GM21526 (cell line): ENCODE data around the gene PIAS1.
"Not testable (repeated sequence)": the region's sequence is repeated elsewhere in the genome, so short reads cannot be mapped to it uniquely, and the experiment has no call there.

Source experiments
- ATAC-seq: cut with Tn5 transposase; IDR thresholded peaks from one replicate; pipeline ENCODE4 v1.9.1; 2021; ENCODE audit warnings: moderate library complexity; ENCODE audit not compliant: unreplicated experiment, low FRiP score

Gene PIAS1

DNA sequence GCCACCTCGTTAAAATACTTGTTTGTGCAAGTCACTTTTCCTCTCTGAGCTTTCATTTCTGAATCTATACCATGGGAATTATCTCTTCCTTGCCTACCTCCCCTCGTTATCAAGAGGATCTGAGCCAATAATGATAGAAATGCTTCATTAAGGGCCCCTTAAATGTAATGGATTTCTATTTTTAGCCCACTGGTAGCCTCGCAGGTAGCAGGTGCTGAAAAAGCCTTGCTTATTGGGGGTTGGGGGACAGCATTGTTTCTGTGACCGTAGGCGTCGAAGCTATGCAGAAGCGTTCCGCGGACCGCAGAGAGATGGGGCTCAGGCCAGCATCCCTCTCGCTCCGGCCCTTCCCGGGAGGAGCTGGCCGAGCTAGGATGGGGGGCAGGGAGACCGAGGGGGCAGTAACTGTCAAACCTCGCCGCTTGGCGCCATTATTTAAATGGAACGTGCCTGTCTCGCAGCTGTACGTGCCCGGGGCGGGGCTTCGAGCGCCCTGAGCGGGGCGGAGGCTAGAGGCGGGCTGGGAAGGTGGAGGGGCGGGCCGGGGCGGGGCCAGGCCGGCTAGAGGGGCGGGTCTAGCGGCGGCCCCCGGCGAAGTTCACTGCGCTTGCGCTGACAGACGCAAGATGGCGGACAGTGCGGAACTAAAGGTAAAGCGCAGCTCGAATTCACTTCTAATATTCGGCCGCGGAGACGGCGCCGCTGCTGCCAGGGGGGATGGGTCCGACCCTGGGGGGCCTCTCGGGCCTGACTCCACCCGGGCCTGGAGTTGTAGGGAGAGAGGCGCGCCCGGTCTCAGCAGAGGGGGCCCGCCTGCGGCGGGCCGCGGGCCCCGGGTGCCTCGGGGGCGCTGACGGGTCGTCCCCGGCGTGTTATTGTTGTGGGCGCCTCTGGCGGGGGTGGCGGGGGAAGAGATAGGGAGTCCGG is at the start of gene PIAS1:
PIAS1 (plus strand) TSS at position 615 of the 927 bp plus-strand sequence; CDS start at position 627, 12 bp downstream.
- peak; percentile 79 for ATAC-seq

DNA sequence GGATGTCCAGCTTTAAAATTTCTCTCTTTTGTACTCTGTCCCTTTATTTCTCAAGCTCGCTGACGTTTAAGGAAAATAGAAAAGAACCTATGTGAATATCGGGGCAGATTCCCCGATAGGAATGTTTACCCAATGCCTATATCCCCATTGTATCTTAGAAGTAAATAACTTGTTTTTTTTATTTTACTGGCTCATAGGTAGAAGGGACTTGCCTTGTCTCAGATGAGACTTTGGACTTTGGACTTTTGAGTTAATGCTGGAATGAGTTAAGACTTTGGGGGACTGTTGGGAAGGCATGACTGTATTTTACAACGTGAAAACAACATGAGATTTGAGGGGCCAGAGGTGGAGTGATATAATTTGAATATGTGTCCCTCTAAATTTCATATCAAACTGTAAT is 46.5 kb upstream of the PIAS1 start:
- not testable (repeated sequence) for ATAC-seq

DNA sequence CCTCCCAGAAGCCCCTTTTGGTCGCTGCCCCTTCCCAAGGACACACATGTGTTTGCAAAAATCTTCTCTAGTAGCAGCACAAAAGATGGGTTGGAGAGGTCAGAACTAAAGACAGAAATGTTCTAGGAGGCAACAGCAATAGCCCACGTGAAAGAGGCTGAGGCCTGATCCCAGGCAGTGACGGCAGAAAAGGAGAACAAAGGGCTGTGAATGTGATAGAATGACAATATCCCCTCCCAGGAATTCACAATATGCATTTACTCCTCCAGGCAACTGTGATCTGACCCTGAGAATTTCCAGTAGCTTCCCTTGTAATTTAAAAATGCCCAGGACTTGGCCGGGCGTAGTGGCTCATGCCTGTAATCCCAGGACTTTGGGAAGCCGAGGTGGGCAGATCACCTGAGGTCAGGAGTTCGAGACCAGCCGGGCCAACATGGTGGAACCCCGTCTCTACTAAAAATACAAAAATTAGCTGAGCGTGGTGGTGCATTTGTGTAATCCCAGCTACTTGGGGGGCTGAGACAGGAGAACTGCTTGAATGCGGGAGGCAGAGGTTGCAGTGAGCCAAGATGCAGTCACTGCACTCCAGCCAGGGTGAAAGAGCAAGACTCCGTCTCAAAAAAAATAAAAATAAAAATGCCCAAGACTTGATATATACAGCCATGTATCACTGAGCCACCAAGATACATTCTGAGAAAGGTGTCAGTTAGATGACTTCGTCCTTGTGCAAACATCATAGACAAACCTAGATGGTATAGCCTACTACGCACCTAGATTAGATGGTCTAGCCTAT is 43.6 kb upstream of the PIAS1 start:
- no peak for ATAC-seq

DNA sequence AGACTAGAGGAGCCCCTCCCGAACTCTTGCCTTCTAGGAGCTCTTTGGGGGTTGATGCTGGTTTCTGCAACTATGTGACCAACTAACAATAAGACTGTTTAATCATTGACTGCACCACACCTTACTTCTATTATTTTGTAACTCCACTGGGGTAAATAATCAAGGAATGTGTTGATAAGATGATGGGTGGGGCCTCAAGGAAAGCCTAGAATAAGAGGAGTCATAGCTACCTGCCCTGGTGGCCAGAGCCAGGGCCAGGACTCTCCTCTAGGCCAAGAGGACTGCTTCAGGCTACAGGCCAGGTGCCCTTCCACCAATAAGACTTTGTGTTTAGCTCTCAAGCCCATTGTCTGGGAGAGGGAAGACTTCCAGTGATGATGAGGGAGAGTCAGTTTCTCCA is 41.2 kb upstream of the PIAS1 start:
- ATAC-seq, result no peak

DNA sequence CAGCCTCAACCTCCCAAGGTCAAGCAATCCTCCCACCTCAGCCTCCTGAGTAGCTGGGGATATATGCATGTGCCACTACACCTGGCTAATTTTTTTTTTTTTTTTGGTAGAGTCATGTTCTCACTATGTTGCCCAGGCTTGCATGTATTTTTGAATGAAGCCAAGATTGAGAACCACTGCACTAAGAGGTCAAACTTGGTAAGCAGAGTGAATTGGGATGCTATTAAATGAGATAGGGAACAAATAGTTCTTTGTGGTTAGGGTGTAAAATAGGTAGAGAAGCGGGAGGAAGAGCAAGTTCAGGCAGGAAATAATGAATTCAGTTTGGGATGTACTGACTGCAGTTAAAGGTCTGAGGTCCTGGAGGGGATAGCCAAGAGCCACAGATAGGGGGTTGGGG is 39.9 kb upstream of the PIAS1 start:
- ATAC-seq, result no peak

DNA sequence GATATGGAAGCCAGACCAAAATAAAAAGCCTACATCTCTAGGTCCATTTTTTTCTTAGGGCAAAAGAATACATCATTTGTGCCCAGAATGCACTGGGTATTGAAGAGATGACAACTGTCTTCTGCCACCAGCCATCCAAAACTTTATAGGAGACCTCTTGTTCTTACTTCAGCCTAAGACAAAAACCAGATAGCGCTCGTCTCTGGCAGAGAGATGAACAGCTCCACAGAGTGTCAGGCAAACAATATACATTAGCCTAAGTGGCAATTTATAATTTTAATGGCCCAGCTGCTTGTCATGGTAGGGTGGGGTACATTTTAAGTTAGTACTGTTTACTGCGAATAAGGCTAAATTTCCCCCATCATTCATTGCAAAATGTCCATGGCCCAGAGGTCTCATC is 38.9 kb upstream of the PIAS1 start:
- ATAC-seq, result no peak

DNA sequence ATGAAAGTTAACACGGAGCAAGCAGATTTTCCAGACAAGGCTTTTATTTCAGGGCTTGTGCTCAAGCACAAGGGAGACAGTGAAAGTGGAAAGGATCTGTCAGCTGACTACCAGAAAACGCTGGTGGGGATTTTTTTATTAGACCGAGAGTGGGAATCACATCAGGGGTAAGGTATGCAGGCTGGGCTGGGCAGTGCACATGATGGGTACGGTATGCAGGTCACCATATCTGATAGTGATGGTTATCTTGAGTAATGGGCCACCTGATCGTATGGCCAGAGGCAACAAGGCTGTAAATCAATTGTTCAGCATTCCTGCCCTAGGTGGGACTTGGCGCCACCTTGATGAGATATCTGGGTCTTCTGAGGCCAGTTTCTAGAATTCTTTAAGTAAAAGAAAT is 36.9 kb upstream of the PIAS1 start:
- no peak for ATAC-seq

DNA sequence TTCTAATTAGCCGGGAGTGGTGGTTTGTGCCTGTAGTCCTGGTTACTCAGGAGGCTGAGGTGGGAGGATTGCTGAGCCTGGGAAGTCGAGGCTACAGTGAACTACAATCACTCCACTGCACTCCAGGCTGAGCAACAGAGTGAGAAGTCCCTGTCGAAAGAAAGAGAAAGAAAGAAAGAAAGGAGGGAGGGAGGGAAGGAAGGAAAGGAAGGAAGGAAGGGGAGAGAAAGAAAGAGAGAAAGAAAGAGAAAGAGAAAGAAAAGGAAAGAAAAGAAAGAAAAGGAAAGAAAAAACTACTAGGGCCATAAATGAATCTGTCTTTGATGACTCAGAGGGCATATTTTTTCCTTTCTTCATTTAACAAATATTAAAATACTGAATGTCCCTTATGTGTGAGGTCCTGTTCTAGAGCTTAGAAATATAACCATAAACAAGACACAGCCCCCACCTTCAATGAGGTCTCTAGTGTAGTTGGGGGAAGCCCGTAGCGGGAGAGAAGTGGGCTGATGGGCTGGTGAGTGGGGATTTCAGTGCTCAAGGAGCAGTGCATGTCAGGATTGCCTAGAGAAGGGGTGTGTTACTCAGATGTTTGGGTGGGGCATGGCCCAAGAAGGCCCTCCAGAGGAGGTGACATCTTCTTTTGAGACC is 35.2 kb upstream of the PIAS1 start:
- ATAC-seq, result no peak

DNA sequence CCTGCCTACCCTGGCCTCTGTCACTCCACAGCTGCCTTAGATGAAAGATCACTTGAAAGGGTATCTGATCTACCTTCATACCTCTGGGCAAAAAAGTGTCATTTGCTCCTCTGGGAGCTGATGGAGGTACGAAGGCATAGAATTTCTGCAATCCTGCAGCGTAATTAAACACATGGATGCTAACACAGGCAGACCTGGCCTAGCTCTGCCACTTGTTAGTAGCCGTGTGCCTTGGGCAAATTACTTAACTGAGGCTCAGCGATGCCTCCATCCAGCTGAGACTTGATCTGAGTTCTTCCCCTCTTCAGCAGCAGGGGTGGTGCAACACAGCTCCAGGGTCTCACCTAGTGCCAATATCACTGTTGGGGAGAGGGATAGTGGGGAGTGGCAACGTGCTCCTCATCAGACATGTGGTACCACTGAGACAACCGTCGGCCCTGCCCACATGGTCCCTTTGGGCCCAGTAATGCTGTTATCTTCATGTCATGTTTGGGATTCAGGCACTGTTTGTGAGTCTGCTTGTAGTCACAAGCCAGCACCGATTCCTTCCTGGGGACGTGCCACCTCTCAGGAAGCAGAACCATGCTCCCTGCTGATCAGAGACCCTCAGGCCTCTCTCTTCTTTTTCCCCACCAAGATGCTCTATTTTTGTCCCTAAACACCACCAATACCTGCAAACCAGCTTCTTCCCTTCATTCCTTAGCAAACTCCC is 34.1 kb upstream of the PIAS1 start:
- no peak for ATAC-seq

DNA sequence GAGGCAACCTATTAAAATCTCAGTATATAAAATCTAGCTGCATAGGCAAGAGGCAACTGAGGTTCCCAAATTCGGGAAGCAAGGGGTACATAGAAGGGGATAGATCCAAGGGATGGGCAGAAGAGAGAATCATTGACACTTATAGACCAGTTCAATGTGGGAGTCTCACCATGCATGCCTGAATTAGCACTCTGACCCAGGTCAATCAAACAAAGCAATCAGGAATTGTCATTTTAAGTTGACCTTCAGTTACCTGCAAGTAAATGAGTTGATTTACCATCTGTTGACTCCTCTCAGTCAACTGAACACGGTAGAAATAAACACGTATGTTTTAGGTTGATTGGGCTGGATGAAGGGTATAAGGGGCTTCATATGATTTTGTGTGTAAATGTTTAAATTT is 33.4 kb upstream of the PIAS1 start:
- ATAC-seq, result no peak

DNA sequence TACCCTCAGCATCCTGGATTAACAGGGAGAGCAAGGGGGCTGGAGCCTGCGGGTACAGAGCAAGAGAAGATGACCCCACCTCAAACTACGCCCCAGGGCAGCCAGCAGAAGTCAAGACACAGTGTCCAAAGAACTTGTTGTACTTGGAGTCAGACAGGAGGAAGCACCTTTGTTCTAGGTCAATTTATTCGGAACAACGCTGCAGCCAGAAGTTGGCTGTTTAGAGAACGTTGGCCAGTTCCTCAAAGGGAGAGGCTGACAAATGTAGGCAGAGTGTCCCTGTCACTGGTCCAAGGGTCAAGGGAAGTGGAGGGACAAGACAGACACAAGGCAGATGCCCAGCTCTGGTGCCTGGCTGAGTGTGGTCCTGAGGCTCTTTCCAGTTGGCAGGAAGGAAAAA is 32.1 kb upstream of the PIAS1 start:
- no peak for ATAC-seq

DNA sequence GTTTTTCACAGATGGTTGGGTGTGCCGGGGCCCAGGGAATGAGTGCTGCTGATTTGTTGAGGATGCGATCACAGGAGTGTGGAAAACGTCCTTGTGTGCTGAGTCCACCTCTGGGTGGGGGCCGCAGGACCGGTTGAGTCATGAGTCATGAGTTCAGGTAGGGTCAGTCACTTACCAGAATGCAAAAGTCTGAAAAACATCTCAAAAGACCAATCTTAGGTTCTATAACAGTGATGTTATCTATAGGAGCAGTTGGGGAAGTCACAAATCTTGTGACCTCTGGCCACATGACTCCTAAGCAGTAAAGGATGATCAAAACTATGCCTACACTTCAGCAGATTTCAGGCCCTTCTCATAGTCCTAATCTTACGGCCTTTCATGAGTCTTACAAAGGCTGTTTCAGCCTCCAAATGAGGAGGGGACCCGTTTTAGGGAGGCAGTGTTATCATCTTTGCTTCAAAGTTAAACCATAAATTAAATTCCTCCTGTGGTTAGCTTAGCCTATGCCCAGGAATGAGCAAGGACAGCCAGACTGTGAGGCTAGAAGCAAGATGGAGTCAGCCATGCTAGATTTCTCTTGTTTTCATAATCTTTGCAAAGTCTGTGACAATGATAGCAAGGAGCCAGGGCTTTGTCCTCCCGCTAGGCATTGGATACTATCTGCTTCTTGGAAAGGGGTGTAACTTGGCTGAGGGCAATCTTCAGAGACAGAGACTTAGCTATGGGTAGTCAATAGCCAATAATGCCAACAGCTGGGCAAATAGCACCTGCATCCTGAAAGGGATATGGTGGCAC is 30.6 kb upstream of the PIAS1 start:
- ATAC-seq, result no peak

DNA sequence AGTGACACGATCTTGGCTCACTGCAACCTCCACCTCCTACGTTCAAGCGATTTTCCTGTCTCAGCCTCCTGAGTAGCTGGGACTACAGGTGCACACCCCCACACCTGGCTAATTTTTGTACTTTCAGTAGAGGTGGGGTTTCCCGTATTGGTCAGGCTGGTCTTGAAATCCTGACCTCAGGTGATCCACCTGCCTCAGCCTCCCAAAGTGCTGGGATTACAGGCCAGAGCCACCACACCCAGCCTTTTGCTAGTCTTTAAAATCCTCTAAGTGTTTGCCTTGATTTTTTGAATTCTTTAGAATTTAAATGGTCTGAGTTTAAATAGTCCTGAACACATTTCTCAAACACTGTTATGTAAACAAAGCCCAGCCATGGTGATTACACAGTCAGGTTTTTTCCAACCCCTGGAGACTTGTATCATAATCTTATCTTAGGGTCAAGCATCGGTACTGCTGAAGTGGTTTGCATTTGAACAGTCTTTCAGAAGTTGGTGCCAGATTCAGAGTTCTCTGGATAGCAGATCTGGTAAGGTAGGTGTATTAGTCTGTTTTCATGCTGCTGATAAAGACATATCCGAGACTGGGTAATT is 28.2 kb upstream of the PIAS1 start:
- no peak for ATAC-seq

DNA sequence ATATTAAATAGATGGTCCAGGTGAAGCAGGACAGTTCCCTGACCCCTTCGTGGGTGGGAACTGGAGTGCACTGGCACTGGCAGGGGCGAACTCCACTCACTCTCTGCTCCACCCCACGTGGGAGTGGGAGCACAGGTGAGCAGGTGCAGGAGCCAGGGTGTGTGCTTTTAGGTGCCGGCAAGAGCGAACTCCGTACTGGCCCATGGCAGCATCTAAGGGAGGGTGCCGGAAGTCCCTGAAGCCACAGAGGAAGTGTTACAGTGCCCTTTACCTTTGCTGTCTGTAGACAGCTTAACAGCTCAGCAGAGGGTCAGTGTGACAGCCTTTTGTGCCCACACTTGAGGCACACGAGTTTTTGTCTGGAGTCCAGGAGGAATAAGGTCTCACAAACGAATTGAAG is 26.7 kb upstream of the PIAS1 start:
- ATAC-seq, result no peak

DNA sequence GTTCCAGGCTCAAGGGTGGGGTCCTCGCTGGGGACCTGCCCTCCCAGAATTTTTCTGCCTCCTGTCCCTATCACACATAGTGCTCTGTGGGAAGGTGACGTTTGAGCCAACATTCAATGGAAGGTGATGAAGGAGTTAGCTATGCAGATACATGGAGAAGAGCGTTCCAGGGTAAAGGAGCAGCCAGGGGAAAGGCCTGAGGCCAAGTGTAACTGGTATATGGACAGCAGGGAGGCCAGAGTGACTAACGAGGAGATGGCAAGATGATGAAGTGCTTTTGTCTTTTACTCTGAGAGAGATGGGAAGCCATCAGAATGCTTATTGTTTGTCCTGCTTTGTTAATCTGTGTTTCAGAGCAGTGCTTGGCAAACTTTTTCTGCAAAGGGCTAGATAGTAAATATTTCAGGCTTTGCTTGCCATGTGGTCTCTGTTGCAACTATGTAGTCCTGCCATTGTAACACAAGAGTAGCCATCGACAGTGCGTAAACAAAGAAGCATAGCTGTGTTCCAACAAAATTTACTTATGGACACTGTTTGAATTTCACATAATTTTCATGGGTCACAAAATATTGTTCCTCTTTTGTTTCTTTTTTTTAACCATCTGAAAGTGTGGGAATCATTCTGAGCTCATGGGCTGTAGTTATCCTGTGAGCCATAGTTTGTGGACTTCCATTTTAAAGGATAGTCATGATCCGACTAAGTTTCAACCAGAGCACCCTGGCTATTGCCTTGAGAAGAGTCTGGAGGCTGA is 25.8 kb upstream of the PIAS1 start:
- ATAC-seq, result no peak

DNA sequence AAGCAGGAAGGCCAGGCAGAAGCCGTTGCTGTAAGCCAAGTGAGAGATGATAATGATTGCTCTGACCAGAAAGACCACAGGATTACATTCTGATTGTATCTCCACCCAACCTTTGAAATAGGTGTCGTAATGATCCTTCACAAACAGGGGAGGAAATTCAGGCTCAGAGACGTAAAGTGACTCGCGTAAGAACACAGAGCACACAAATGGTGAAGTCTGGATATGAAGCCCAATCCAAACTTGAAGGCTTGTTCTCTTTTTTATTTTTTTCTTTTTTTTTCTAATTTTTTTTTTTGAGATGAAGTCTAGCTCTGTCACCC is 25.3 kb upstream of the PIAS1 start:
- no peak for ATAC-seq

DNA sequence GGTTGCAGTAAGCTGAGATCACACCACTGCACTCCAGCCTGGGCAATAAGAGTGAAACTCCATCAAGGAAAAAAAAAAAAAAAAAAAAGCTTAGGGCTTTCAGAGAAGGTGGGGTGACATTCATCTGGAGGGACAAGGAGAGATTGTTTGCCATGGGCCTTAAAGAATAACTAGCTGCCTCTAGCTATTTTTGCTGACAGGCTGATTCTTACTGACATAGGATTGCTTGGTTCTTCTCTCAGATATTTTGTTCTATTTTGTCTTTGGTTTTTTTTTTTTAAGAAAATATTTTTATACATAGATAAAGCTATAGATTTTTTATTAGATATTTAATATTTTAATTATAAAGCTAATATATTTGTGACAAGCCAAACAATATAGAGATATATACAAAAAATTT is 24.2 kb upstream of the PIAS1 start:
- ATAC-seq, result no peak

DNA sequence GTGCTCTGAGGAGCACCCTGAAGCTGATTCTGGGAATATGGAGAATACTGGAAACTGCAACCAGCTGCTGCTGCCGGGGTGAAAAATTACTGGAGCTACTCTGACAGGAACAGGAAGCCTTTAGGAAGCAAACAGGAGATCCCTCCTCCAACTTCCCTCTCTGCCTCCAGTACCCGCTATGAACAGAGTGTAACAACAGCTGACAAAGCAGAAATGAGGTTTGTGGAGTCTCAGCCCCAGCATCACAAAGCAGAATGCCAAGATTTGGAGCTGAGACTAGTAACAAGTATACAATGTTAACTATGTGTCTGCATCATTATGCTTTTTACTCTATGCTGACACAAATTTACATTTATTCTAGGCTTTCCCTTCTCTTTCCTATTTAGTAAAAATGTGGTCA is 22.7 kb upstream of the PIAS1 start:
- ATAC-seq, result no peak

DNA sequence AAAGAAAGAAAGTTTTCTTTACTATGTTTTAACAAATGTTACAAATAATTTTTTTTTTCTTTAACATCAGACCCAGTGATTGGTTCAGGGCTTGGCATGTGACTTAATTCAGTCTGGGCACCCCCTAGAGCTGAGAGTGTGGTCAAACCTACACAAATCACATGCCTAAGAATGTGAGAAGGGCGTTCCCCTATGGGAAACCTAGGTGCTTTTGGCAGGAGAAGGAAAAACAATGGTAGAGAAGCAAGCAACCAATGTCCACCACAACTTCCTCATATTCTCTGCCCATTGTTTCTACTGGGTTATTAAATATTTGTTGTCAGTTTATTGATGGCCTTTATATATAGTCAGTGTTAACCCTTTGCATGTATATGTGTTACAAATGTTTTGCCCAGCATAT is 21.4 kb upstream of the PIAS1 start:
- ATAC-seq, result no peak
